GM10266 (cell line): ENCODE measurements around the gene G2E3.
A peak's percentile ranks its signal among the peaks of the same experiment; 100 is the strongest.
"Not testable (repeated sequence)": the region's sequence is repeated elsewhere in the genome, so short reads cannot be mapped to it uniquely, and the experiment has no call there.

Experiments used
- DNase-seq: peaks from one replicate; pipeline ENCODE4 v3.0.0; 2012; ENCODE audit errors: extremely low spot score
- CTCF ChIP-seq: IDR thresholded peaks from 2 replicates; pipeline ENCODE4 v1.5.1; 2012; ENCODE audit warnings: mild to moderate bottlenecking, low read depth; ENCODE audit not compliant: control insufficient read depth, insufficient read depth; ENCODE audit errors: missing control alignments

G2E3 gene

GRCh38 chr14:30621940-30622830 lies 63.2 kb downstream of the G2E3 start, which contains the start of gene SCFD1:
SCFD1 (plus strand) TSS chr14:30622319; CDS start chr14:30622339, 20 bp downstream.
- no peak for TF ChIP-seq CTCF
- peak; percentile 81 for DNase-seq

GRCh38 chr14:30623412-30624131 lies 64.6 kb downstream of the G2E3 start:
- DNase-seq: no peak
- TF ChIP-seq CTCF: no peak

- no peak for DNase-seq
- TF ChIP-seq CTCF: no peak
These were observed 65.1 kb downstream of the G2E3 start for GRCh38 chr14:30624132-30624423.

GRCh38 chr14:30625533-30625932 lies 66.6 kb downstream of the G2E3 start:
- no peak for TF ChIP-seq CTCF
- DNase-seq: no peak

GRCh38 chr14:30629432-30629831 lies 70.5 kb downstream of the G2E3 start:
- not testable (repeated sequence) for DNase-seq

- no peak for DNase-seq
- TF ChIP-seq CTCF: no peak
These were observed 71.3 kb downstream of the G2E3 start for GRCh38 chr14:30630248-30630647.

GRCh38 chr14:30632730-30633129 lies 73.8 kb downstream of the G2E3 start:
- TF ChIP-seq CTCF: no peak
- DNase-seq: no peak
